ENCODE measurements around the gene VDAC2. TPM values are rescaled to one million over a fixed set of nuclear protein-coding genes. Genes with fewer than 3 reads are reported as not detected.

VDAC2 gene
- total and polyA plus RNA-seq, 2 experiments from 2014 or later: 167 to 190 TPM

- no peaks in the 10 kb centered on the region for H3K9me2 ChIP-seq (replicated peaks; ENCODE audit: insufficient read depth)
- WGBS (ENCODE audit: low lambda C conversion rate, missing lambda C conversion rate): 99% methylated on average over 4 of the region's 4 CpGs
Observed at GRCh38 chr10:75231672-75232581, 21.3 kb downstream of the VDAC2 start.

GRCh38 chr10:75233444-75234016 is 22.9 kb downstream of the VDAC2 start:
- H3K4me2 ChIP-seq: peak overlapping the region; percentile 99
- no peaks in the 10 kb centered on the region for H3K9me3 ChIP-seq (ENCODE audit: low read depth)
- peaks cover 13% of the 10 kb centered on the region for H3K79me2 ChIP-seq
- DNase-seq (ENCODE audit: low spot score): no peak
- TF ChIP-seq EZH2 (IDR thresholded peaks at IDR 0.05; ENCODE audit: borderline replicate concordance): no peak
- TF ChIP-seq CTCF (IDR thresholded peaks at IDR 0.05; ENCODE audit: poor library complexity): no peak
- no peak for TF ChIP-seq EZH2phosphoT487 (IDR thresholded peaks at IDR 0.05; ENCODE audit: low read depth, severe bottlenecking, unreplicated experiment)
- WGBS (ENCODE audit: low lambda C conversion rate, missing lambda C conversion rate): 54% methylated on average over 14 of the region's 14 CpGs
- peak overlapping the region; percentile 76 for H3K27ac ChIP-seq
- no peaks in the 10 kb centered on the region for H3K27me3 ChIP-seq
- no peaks in the 10 kb centered on the region for H3K9me2 ChIP-seq (replicated peaks; ENCODE audit: insufficient read depth)
- peaks cover 9% of the 10 kb centered on the region for H4K20me1 ChIP-seq (ENCODE audit: insufficient read depth, poor library complexity, severe bottlenecking)
- H2AFZ ChIP-seq: no peak overlapping the region
- H3K4me3 ChIP-seq: no peak overlapping the region
- no peaks in the 10 kb centered on the region for H3K36me3 ChIP-seq (replicated peaks; ENCODE audit: insufficient read depth, low read depth)
- H3K4me1 ChIP-seq (ENCODE audit: insufficient read depth): peaks cover 32% of the 10 kb centered on the region

More at GRCh38 chr10:75231672-75232581, 21.3 kb downstream of the VDAC2 start:
- TF ChIP-seq EZH2phosphoT487 (IDR thresholded peaks at IDR 0.05; ENCODE audit: low read depth, severe bottlenecking, unreplicated experiment) (no peak), EZH2 (IDR thresholded peaks at IDR 0.05; ENCODE audit: borderline replicate concordance) (no peak), CTCF (IDR thresholded peaks at IDR 0.05; ENCODE audit: poor library complexity) (no peak)
- Histone ChIP-seq H3K4me3 (no peak overlapping the region), H2AFZ (no peak overlapping the region), H3K27me3 (no peaks in the 10 kb centered on the region), H3K9me3 (ENCODE audit: low read depth) (no peaks in the 10 kb centered on the region), H4K20me1 (ENCODE audit: insufficient read depth, poor library complexity, severe bottlenecking) (peaks cover 14% of the 10 kb centered on the region), H3K36me3 (replicated peaks; ENCODE audit: insufficient read depth, low read depth) (no peaks in the 10 kb centered on the region), H3K27ac (no peak overlapping the region), H3K4me2 (no peak overlapping the region), H3K4me1 (ENCODE audit: insufficient read depth) (peaks cover 42% of the 10 kb centered on the region), H3K79me2 (peaks cover 29% of the 10 kb centered on the region)
- DNase-seq (ENCODE audit: low spot score): no peak

GRCh38 chr10:75234017-75234682 is 23.6 kb downstream of the VDAC2 start:
- peaks cover 4% of the 10 kb centered on the region for H4K20me1 ChIP-seq (ENCODE audit: insufficient read depth, poor library complexity, severe bottlenecking)
- whole genome bisulfite sequencing (ENCODE audit: low lambda C conversion rate, missing lambda C conversion rate): 7% methylated on average over 26 of the region's 48 CpGs
- DNase-seq (ENCODE audit: low spot score): peak; percentile 97
- H3K4me1 ChIP-seq (ENCODE audit: insufficient read depth): peaks cover 26% of the 10 kb centered on the region
- no peaks in the 10 kb centered on the region for H3K9me3 ChIP-seq (ENCODE audit: low read depth)
- H3K9me2 ChIP-seq (replicated peaks; ENCODE audit: insufficient read depth): no peaks in the 10 kb centered on the region
- peak overlapping the region; percentile 81 for H2AFZ ChIP-seq
- H3K27me3 ChIP-seq: no peaks in the 10 kb centered on the region
- H3K27ac ChIP-seq: peak overlapping the region; percentile 78
- peak overlapping the region; percentile 99 for H3K4me2 ChIP-seq
- peaks cover 6% of the 10 kb centered on the region for H3K79me2 ChIP-seq
- no peaks in the 10 kb centered on the region for H3K36me3 ChIP-seq (replicated peaks; ENCODE audit: insufficient read depth, low read depth)
- TF ChIP-seq CTCF (IDR thresholded peaks at IDR 0.05; ENCODE audit: poor library complexity) (no peak), EZH2phosphoT487 (IDR thresholded peaks at IDR 0.05; ENCODE audit: low read depth, severe bottlenecking, unreplicated experiment) (no peak), EZH2 (IDR thresholded peaks at IDR 0.05; ENCODE audit: borderline replicate concordance) (no peak)
- peak overlapping the region; percentile 75 for H3K4me3 ChIP-seq
